H9 (cell line): ENCODE measurements around the gene A1BG. TPM values are rescaled to one million over a fixed set of nuclear protein-coding genes. Genes with fewer than 3 reads are reported as not detected.

Experiments used
- DNase-seq: peaks from one replicate; pipeline ENCODE4 v3.0.0-alpha.2; 2017
- H2AFZ ChIP-seq: one replicate; pipeline ENCODE4 v1.6.1; 2013; ENCODE audit warnings: mild to moderate bottlenecking, low read length, control low read depth, moderate library complexity
- H2AK5ac ChIP-seq: 2 replicates; pipeline ENCODE4 v1.6.1; 2013; ENCODE audit warnings: low read length, control low read depth, mixed read lengths; ENCODE audit not compliant: insufficient read length
- H2BK120ac ChIP-seq: one replicate; pipeline ENCODE4 v1.6.1; 2013; ENCODE audit warnings: low read depth, mild to moderate bottlenecking, low read length, control low read depth, inconsistent platforms; ENCODE audit not compliant: poor library complexity, severe bottlenecking
- H2BK12ac ChIP-seq: 2 replicates; pipeline ENCODE4 v1.6.1; 2013; ENCODE audit warnings: low read length, control low read depth, mixed read lengths, low read depth; ENCODE audit not compliant: insufficient read length
- H2BK15ac ChIP-seq: 2 replicates; pipeline ENCODE4 v1.6.1; 2013; ENCODE audit warnings: low read depth, low read length, control low read depth
- H2BK20ac ChIP-seq: one replicate; pipeline ENCODE4 v1.6.1; 2013; ENCODE audit warnings: low read depth, mild to moderate bottlenecking, low read length, control low read depth, inconsistent platforms; ENCODE audit not compliant: poor library complexity, severe bottlenecking
- H2BK5ac ChIP-seq: 2 replicates; pipeline ENCODE4 v1.6.1; 2013; ENCODE audit warnings: low read length, control low read depth, mixed read lengths; ENCODE audit not compliant: insufficient read length
- H3K14ac ChIP-seq: 2 replicates; pipeline ENCODE4 v1.6.1; 2013; ENCODE audit warnings: low read length, control low read depth; ENCODE audit not compliant: insufficient read depth
- H3K18ac ChIP-seq: 2 replicates; pipeline ENCODE4 v1.6.1; 2013; ENCODE audit warnings: low read depth, mild to moderate bottlenecking, mixed read lengths, low read length, control low read depth; ENCODE audit not compliant: insufficient read length
- H3K23ac ChIP-seq: 2 replicates; pipeline ENCODE4 v1.6.1; 2013; ENCODE audit warnings: low read length, control low read depth, mixed read lengths, low read depth; ENCODE audit not compliant: insufficient read length
- H3K23me2 ChIP-seq: 2 replicates; pipeline ENCODE4 v1.6.1; 2013; ENCODE audit warnings: low read depth, mild to moderate bottlenecking, mixed read lengths, low read length, control low read depth; ENCODE audit not compliant: insufficient read length, poor library complexity, severe bottlenecking
- H3K27ac ChIP-seq: 2 replicates; pipeline ENCODE4 v1.5.1; 2013; ENCODE audit warnings: low read length, control low read depth, mixed read lengths, low read depth; ENCODE audit not compliant: insufficient read length
- H3K27me3 ChIP-seq: 2 replicates; pipeline ENCODE4 v1.6.1; 2013; ENCODE audit warnings: low read length, control low read depth, inconsistent platforms; ENCODE audit not compliant: insufficient read depth
- H3K4ac ChIP-seq: 2 replicates; pipeline ENCODE4 v1.6.1; 2013; ENCODE audit warnings: low read depth, mild to moderate bottlenecking, control low read depth, inconsistent platforms, low read length, moderate library complexity
- H3K4me1 ChIP-seq: 2 replicates; pipeline ENCODE4 v1.6.1; 2013; ENCODE audit warnings: low read length, control low read depth, inconsistent platforms; ENCODE audit not compliant: insufficient read depth
- H3K4me2 ChIP-seq: 2 replicates; pipeline ENCODE4 v1.6.1; 2013; ENCODE audit warnings: low read length, control low read depth, mixed read lengths; ENCODE audit not compliant: insufficient read length, insufficient read depth
- H3K56ac ChIP-seq: 2 replicates; pipeline ENCODE4 v1.6.1; 2013; ENCODE audit warnings: low read depth, mild to moderate bottlenecking, mixed read lengths, low read length, control low read depth; ENCODE audit not compliant: insufficient read length
- H3K79me1 ChIP-seq: 2 replicates; pipeline ENCODE4 v1.6.1; 2013; ENCODE audit warnings: low read depth, mild to moderate bottlenecking, moderate library complexity, low read length, control low read depth, inconsistent platforms; ENCODE audit not compliant: insufficient read depth, poor library complexity, severe bottlenecking
- H3K79me2 ChIP-seq: 2 replicates; pipeline ENCODE4 v1.6.1; 2013; ENCODE audit warnings: low read length, control low read depth, inconsistent platforms; ENCODE audit not compliant: insufficient read depth
- H3K9ac ChIP-seq: 2 replicates; pipeline ENCODE4 v1.6.1; 2013; ENCODE audit warnings: low read length, control low read depth, mixed read lengths; ENCODE audit not compliant: insufficient read length; ENCODE audit errors: extremely low read depth
- H3K9me3 ChIP-seq: one replicate; pipeline ENCODE4 v1.6.1; 2013; ENCODE audit warnings: low read depth, low read length, inconsistent platforms; ENCODE audit not compliant: control insufficient read depth
- H3T11ph ChIP-seq: one replicate; pipeline ENCODE4 v1.6.1; 2013; ENCODE audit warnings: mild to moderate bottlenecking, low read length, control low read depth, inconsistent platforms
- H4K20me1 ChIP-seq: one replicate; pipeline ENCODE4 v1.6.1; 2013; ENCODE audit not compliant: control insufficient read depth, insufficient read length, insufficient read depth
- H4K5ac ChIP-seq: 2 replicates; pipeline ENCODE4 v1.6.1; 2013; ENCODE audit warnings: low read depth, mild to moderate bottlenecking, mixed read lengths, low read length, control low read depth; ENCODE audit not compliant: insufficient read length
- H4K8ac ChIP-seq: replicated peaks from 2 replicates; pipeline ENCODE4 v1.6.1; 2013; ENCODE audit warnings: low read length, control low read depth, mixed read lengths, low read depth; ENCODE audit not compliant: insufficient read length
- H4K91ac ChIP-seq: 2 replicates; pipeline ENCODE4 v1.6.1; 2013; ENCODE audit warnings: low read depth, mild to moderate bottlenecking, moderate library complexity, mixed read lengths, low read length, control low read depth; ENCODE audit not compliant: insufficient read length
- H3K27ac Mint-ChIP-seq, 3 experiments: 2 replicates in 2 of 3; 3 replicates in 1 of 3; pipeline ENCODE4 v1.8.0; 2020 to 2021; ENCODE audit warnings: mixed read lengths in 3 of 3, mild to moderate bottlenecking in 1 of 3, moderate library complexity in 1 of 3
- H3K27me3 Mint-ChIP-seq: 2 replicates; pipeline ENCODE4 v1.8.0; 2021; ENCODE audit warnings: low read depth, mild to moderate bottlenecking, moderate library complexity, mixed read lengths
- H3K36me3 Mint-ChIP-seq, 3 experiments: 2 replicates in 2 of 3; 3 replicates in 1 of 3; pipeline ENCODE4 v1.8.0; 2020 to 2021; ENCODE audit warnings: low read depth in 3 of 3, mixed read lengths in 3 of 3; ENCODE audit not compliant: insufficient read depth in 1 of 3
- H3K4me1 Mint-ChIP-seq, 2 experiments: 2 replicates each; pipeline ENCODE4 v1.8.0; 2020; ENCODE audit warnings: mixed read lengths in 2 of 2
- H3K4me3 Mint-ChIP-seq, 2 experiments: 2 replicates in 1 of 2; 3 replicates in 1 of 2; pipeline ENCODE4 v1.8.0; 2020 to 2021; ENCODE audit warnings: mild to moderate bottlenecking in 2 of 2, mixed read lengths in 2 of 2, moderate library complexity in 1 of 2
- H3K9me3 Mint-ChIP-seq, 2 experiments: 2 replicates in 1 of 2; 3 replicates in 1 of 2; pipeline ENCODE4 v1.8.0; 2020; ENCODE audit warnings: mild to moderate bottlenecking in 2 of 2, mixed read lengths in 2 of 2, moderate library complexity in 1 of 2
- WGBS: extraction: QIAGEN DNeasy Blood & Tissue Kit; methylation state at CpG from one replicate; pipeline ENCODE4 v1.1.7; 2013; ENCODE audit warnings: missing lambda C conversion rate, low lambda C conversion rate, mixed read lengths; ENCODE audit not compliant: insufficient read length; ENCODE audit errors: extremely low coverage; 5-methylcytosine and 5-hydroxymethylcytosine counted together
- total RNA-seq: library from RNA; stranded (reverse); gene quantifications from 2 replicates; pipeline ENCODE4 v1.2.1, GENCODE V29; 2021
- TF ChIP-seq, protein P1 (sequence below): fragments of 200-600 bp; sonication (generic); conservative IDR thresholded peaks from 3 replicates; pipeline ENCODE4 v1.8.0; 2021; ENCODE audit warnings: antibody characterized with exemption, mild to moderate bottlenecking

The A1BG gene
- total RNA-seq, 1 experiment from 2014 or later = 17.4 TPM

DNA sequence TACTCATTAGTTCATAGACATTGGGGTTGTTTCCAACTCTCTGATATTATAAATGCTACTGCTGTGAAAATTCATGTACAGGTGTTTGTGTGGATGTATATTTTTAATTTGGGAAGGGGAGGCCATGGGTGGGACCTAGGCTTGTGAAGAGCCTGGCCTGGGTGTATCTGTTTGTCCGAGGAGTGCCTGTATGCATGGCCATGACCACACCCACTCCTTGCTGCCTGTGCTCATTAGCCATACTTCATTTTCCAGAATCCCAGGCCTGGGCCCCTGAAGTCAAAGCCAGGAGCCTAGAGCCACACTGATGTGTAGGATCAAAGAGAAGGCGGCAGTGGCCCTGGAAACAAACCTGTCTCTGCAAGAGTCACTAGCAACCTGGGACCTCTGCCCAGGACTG, 37.7 kb downstream of the A1BG start:
- peaks cover 30 to 46% (median 45%) of the 10 kb centered on the region in 3 experiments for H3K36me3 Mint-ChIP-seq
- Histone ChIP-seq H3K79me1 (no peaks in the 10 kb centered on the region), H2BK5ac (no peak overlapping the region)

More for the DNA sequence above, 37.7 kb downstream of the A1BG start:
- no peak for DNase-seq
- Histone ChIP-seq H3K23ac (no peak overlapping the region), H3K4me1 (no peaks in the 10 kb centered on the region), H3K9ac (no peak overlapping the region), H3K4me2 (no peak overlapping the region), H3K23me2 (no peaks in the 10 kb centered on the region), H4K20me1 (no peaks in the 10 kb centered on the region), H2AFZ (no peak overlapping the region), H4K5ac (no peak overlapping the region), H3K9me3 (no peaks in the 10 kb centered on the region), H3K4ac (no peak overlapping the region), H4K91ac (no peak overlapping the region), H3K27ac (no peak overlapping the region), H4K8ac (no peak overlapping the region), H2BK120ac (no peak overlapping the region), H3K18ac (no peak overlapping the region), H3T11ph (no peak overlapping the region), H3K79me2 (no peaks in the 10 kb centered on the region), H3K56ac (no peak overlapping the region), H3K27me3 (no peaks in the 10 kb centered on the region), H2BK15ac (no peak overlapping the region), H2BK12ac (no peak overlapping the region), H2BK20ac (no peak overlapping the region), H2AK5ac (no peak overlapping the region), H3K14ac (no peak overlapping the region)
- H3K27ac Mint-ChIP-seq = no peak overlapping the region
- no peak overlapping the region for H3K4me3 Mint-ChIP-seq
- no peaks in the 10 kb centered on the region for H3K4me1 Mint-ChIP-seq
- TF ChIP-seq, protein P1, sequence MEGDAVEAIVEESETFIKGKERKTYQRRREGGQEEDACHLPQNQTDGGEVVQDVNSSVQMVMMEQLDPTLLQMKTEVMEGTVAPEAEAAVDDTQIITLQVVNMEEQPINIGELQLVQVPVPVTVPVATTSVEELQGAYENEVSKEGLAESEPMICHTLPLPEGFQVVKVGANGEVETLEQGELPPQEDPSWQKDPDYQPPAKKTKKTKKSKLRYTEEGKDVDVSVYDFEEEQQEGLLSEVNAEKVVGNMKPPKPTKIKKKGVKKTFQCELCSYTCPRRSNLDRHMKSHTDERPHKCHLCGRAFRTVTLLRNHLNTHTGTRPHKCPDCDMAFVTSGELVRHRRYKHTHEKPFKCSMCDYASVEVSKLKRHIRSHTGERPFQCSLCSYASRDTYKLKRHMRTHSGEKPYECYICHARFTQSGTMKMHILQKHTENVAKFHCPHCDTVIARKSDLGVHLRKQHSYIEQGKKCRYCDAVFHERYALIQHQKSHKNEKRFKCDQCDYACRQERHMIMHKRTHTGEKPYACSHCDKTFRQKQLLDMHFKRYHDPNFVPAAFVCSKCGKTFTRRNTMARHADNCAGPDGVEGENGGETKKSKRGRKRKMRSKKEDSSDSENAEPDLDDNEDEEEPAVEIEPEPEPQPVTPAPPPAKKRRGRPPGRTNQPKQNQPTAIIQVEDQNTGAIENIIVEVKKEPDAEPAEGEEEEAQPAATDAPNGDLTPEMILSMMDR = no peak
- H3K9me3 Mint-ChIP-seq = no peaks in the 10 kb centered on the region
- no CpG with 5 or more reads among the region's 2 CpGs for WGBS
- H3K27me3 Mint-ChIP-seq = no peaks in the 10 kb centered on the region
